K562 (cell line): ENCODE results near the gene SLC7A8. TPM values are rescaled to one million over a fixed set of nuclear protein-coding genes. Genes with fewer than 3 reads are reported as not detected.
A peak's percentile ranks its signal among the peaks of the same experiment; 100 is the strongest.

Experiments used
- ASH1L ChIP-seq: fragments of 450-650 bp; IDR thresholded peaks from 2 replicates; pipeline ENCODE4 v1.6.1; 2018; ENCODE audit warnings: borderline replicate concordance, mild to moderate bottlenecking, low read depth; ENCODE audit not compliant: partially characterized antibody
- BRF2 ChIP-seq: IDR thresholded peaks from 3 replicates; pipeline ENCODE4 v1.6.1; 2011; ENCODE audit warnings: borderline replicate concordance, mild to moderate bottlenecking; ENCODE audit not compliant: insufficient read length, insufficient read depth
- CCNT2 ChIP-seq: IDR thresholded peaks from 2 replicates; pipeline ENCODE4 v1.6.1; 2011; ENCODE audit warnings: borderline replicate concordance, low read depth, mild to moderate bottlenecking, moderate library complexity, mixed read lengths, low read length; ENCODE audit not compliant: insufficient read length; ENCODE audit errors: extremely low read depth
- CREB3L1 ChIP-seq: fragments of 450-650 bp; IDR thresholded peaks from 2 replicates; pipeline ENCODE4 v1.6.1; 2014; ENCODE audit warnings: low read depth, mild to moderate bottlenecking, moderate library complexity, borderline replicate concordance
- HCFC1 ChIP-seq: IDR thresholded peaks from 2 replicates; pipeline ENCODE4 v1.6.1; 2012; ENCODE audit warnings: low read depth, low read length, improper control_type of control experiment
- IFI16 ChIP-seq: fragments of 250-450 bp; sonication (Bioruptor Pico); IDR thresholded peaks from 2 replicates; pipeline ENCODE4 v2.1.2; 2022; ENCODE audit warnings: mild to moderate bottlenecking, inconsistent platforms
- MED1 ChIP-seq: sonication (generic); formaldehyde crosslinking; IDR thresholded peaks from 2 replicates; pipeline ENCODE4 v1.8.1; 2023; ENCODE audit warnings: missing genetic modification reagents, borderline replicate concordance
- POLR3A ChIP-seq: IDR thresholded peaks from 2 replicates; pipeline ENCODE4 v1.6.1; 2011; ENCODE audit warnings: borderline replicate concordance, mild to moderate bottlenecking, moderate library complexity; ENCODE audit not compliant: insufficient read length, insufficient read depth; ENCODE audit errors: extremely low read depth
- TOE1 ChIP-seq, 2 experiments: fragments of 450-650 bp in 1 of 2; sonication (generic) in 1 of 2; formaldehyde crosslinking in 1 of 2; IDR thresholded peaks; 2 replicates each; pipeline versions ENCODE4 v1.7.1 to v1.8.0; 2016 to 2022; ENCODE audit warnings: borderline replicate concordance in 2 of 2, mild to moderate bottlenecking in 2 of 2, antibody characterized with exemption in 1 of 2, inconsistent platforms in 1 of 2, low read depth in 1 of 2, missing genetic modification reagents in 1 of 2, moderate library complexity in 1 of 2
- ZBTB40 ChIP-seq, 2 experiments: fragments of 450-650 bp in 1 of 2; sonication (generic) in 1 of 2; formaldehyde crosslinking in 1 of 2; IDR thresholded peaks; 2 replicates each; pipeline versions ENCODE4 v1.7.1 to v1.9.0; 2016 to 2022; ENCODE audit warnings: inconsistent platforms in 1 of 2, mild to moderate bottlenecking in 1 of 2, missing genetic modification reagents in 1 of 2
- ZNF395 ChIP-seq: fragments of 200-800 bp; sonication (Bioruptor generic); IDR thresholded peaks from 2 replicates; pipeline ENCODE4 v1.6.1; 2017; ENCODE audit warnings: missing genetic modification characterization, missing compliant biosample characterization
- polyA plus RNA-seq, 8 experiments: library from polyadenylated mRNA; depleted of rRNA in 4 of 8; stranded (reverse) in 5 of 8; unstranded in 3 of 8; fragments of >200 nt; fragmentation: Nextera tagmentation in 2 of 8; fragmentation: Illumina TruSeq in 1 of 8; extraction: Ambion mirVana in 2 of 8; extraction: Trizol in 1 of 8; gene quantifications; 2 replicates each; pipeline versions ENCODE4 v1.2.1 to v1.2.3, GENCODE V29; 2011 to 2014; ENCODE audit warnings: inconsistent platforms in 1 of 8, missing spikeins in 1 of 8
- total RNA-seq, 7 experiments: library from RNA; depleted of rRNA in 6 of 7; stranded (reverse); fragments of >200 nt in 6 of 7; fragmentation: Illumina TruSeq in 2 of 7; extraction: Trizol in 2 of 7; gene quantifications; 2 replicates each; pipeline versions ENCODE4 v1.2.1 to v1.2.3, GENCODE V29; 2011 to 2021; ENCODE audit warnings: low replicate concordance in 1 of 7

The SLC7A8 gene
- total and polyA plus RNA-seq, 9 of the 15 experiments (the other 6 are each of a cell fraction or from before 2014, with no cell fraction given): 2.0 to 33.0 (median 6.0) TPM

GRCh38 chr14:23154964-23155587 is 28.4 kb downstream of the SLC7A8 start (continued):
- no peak for TF ChIP-seq CREB3L1
- no peak for TF ChIP-seq MED1 (CRISPR knock-in tag)
- TF ChIP-seq ZNF395 (CRISPR knock-in tag): no peak
- no peak for TF ChIP-seq CCNT2
- TF ChIP-seq HCFC1: no peak
- TF ChIP-seq BRF2: no peak
- TF ChIP-seq TOE1 (IDR thresholded peaks at IDR 0.05; ENCODE audit: borderline replicate concordance): no peak
- TF ChIP-seq TOE1 (CRISPR knock-in tag; IDR thresholded peaks at IDR 0.05; ENCODE audit: borderline replicate concordance, low read depth): no peak
- 0 out of 2 replicates have a peak, but pooled peaks have one; percentile 46 for TF ChIP-seq ZBTB40 (IDR thresholded peaks at IDR 0.05)
- no peak for TF ChIP-seq ZBTB40 (CRISPR knock-in tag; IDR thresholded peaks at IDR 0.05)
- no peak for TF ChIP-seq IFI16
- no peak for TF ChIP-seq ASH1L
- TF ChIP-seq POLR3A: no peak
